HepG2 (cell line): ENCODE results near the gene ZFP64. TPM values are rescaled to one million over a fixed set of nuclear protein-coding genes. Genes with fewer than 3 reads are reported as not detected.

Experiments
- ATAC-seq: fragments of 200-7000 bp; cut with Tn5 transposase; 3 replicates; pipeline ENCODE4 v1.9.1; 2020; ENCODE audit warnings: mild to moderate bottlenecking, moderate library complexity
- BruUV-seq: library from RNA; stranded (reverse); fragments of 400-500 nt; replicated peaks from 2 replicates; lab custom pipeline; 2021; lab: Mats Ljungman, UMichigan
- CTCF ChIA-PET: fragments of 300-600 bp; formaldehyde crosslinking; extraction: SDS; loops from one replicate; lab custom pipeline; 2021; ENCODE audit warnings: low total read pairs, inconsistent platforms, low intra/inter-chr PET ratio; lab: Yijun Ruan, JAX
- POLR2A ChIA-PET: fragments of 350-600 bp; sonication (Branson Sonifier 250); formaldehyde crosslinking; loops from one replicate; lab custom pipeline; 2020; ENCODE audit warnings: antibody characterized with exemption, inconsistent platforms; lab: Yijun Ruan, JAX
- DNase-seq: peaks from one replicate; pipeline ENCODE4 v3.0.0-alpha.2; 2015; ENCODE audit warnings: low spot score
- FAIRE-seq: peaks from 3 replicates; lab custom pipeline; 2011; peaks lifted over from hg19 to GRCh38; lab: Jason Lieb, UNC
- H2AFZ ChIP-seq: one replicate; pipeline ENCODE4 v1.6.1; 2011; ENCODE audit warnings: low read length, inconsistent platforms
- H3K27ac ChIP-seq: fragments of 300-600 bp; 3 replicates; pipeline ENCODE4 v1.8.0; 2011; ENCODE audit warnings: mixed run types, mild to moderate bottlenecking, mixed read lengths, low read length, inconsistent platforms; ENCODE audit not compliant: insufficient read depth; ENCODE audit errors: extremely low read length
- H3K27me3 ChIP-seq, 2 experiments: fragments of 200-600 bp in 1 of 2; 2 replicates in 1 of 2; 3 replicates in 1 of 2; pipeline versions ENCODE4 v1.6.0 to v1.8.0; 2011; ENCODE audit warnings: low read length in 2 of 2, mild to moderate bottlenecking in 2 of 2, moderate library complexity in 2 of 2, inconsistent platforms in 1 of 2; ENCODE audit not compliant: insufficient read depth in 2 of 2, control insufficient read depth in 1 of 2
- H3K36me3 ChIP-seq, 2 experiments: fragments of 200-600 bp in 1 of 2; replicated peaks in 1 of 2; 2 replicates in 1 of 2; 3 replicates in 1 of 2; pipeline versions ENCODE4 v1.5.1 to v1.8.0; 2011; ENCODE audit warnings: low read length in 2 of 2, inconsistent platforms in 1 of 2; ENCODE audit not compliant: insufficient read depth in 2 of 2, control insufficient read depth in 1 of 2
- H3K4me1 ChIP-seq: 2 replicates; pipeline ENCODE4 v1.5.1; 2012; ENCODE audit warnings: low read length, inconsistent platforms; ENCODE audit not compliant: insufficient read depth
- H3K4me2 ChIP-seq: 2 replicates; pipeline ENCODE4 v1.6.0; 2011; ENCODE audit warnings: low read depth, low read length, inconsistent platforms
- H3K4me3 ChIP-seq, 3 experiments: fragments of 200-600 bp in 1 of 3; sonication (generic), shearing (Covaris generic) in 1 of 3; replicated peaks in 1 of 3; 2 replicates each; pipeline ENCODE4 v1.5.1; 2011 to 2016; ENCODE audit warnings: low read length in 3 of 3, inconsistent platforms in 2 of 3, low read depth in 2 of 3, mild to moderate bottlenecking in 2 of 3, control low read depth in 1 of 3, mixed read lengths in 1 of 3; ENCODE audit not compliant: insufficient read depth in 1 of 3
- H3K79me2 ChIP-seq: one replicate; pipeline ENCODE4 v1.6.1; 2011; ENCODE audit warnings: low read length, inconsistent platforms; ENCODE audit not compliant: insufficient read depth
- H3K9ac ChIP-seq: 2 replicates; pipeline ENCODE4 v1.6.0; 2011; ENCODE audit warnings: mild to moderate bottlenecking, low read depth, low read length, inconsistent platforms; ENCODE audit not compliant: insufficient read depth
- H3K9me3 ChIP-seq: 2 replicates; pipeline ENCODE4 v1.5.1; 2012; ENCODE audit warnings: mild to moderate bottlenecking, low read length
- H4K20me1 ChIP-seq: 2 replicates; pipeline ENCODE4 v1.6.0; 2011; ENCODE audit warnings: inconsistent platforms, mild to moderate bottlenecking, low read length, moderate library complexity; ENCODE audit not compliant: insufficient read depth
- ATF7 ChIP-seq, 2 experiments: fragments of 450-650 bp in 1 of 2; sonication (generic) in 1 of 2; formaldehyde crosslinking in 1 of 2; IDR thresholded peaks; 2 replicates each; pipeline versions ENCODE4 v1.4.0 to v1.6.1; 2016 to 2020; ENCODE audit warnings: antibody characterized with exemption in 1 of 2, mild to moderate bottlenecking in 1 of 2, missing genetic modification reagents in 1 of 2
- CREB1 ChIP-seq, 2 experiments: fragments of 450-650 bp in 1 of 2; IDR thresholded peaks; 2 replicates each; pipeline ENCODE4 v1.6.1; 2016 to 2017; ENCODE audit warnings: control low read depth in 1 of 2, mild to moderate bottlenecking in 1 of 2, missing compliant biosample characterization in 1 of 2, missing genetic modification characterization in 1 of 2
- GABPA ChIP-seq, 2 experiments: IDR thresholded peaks; 2 replicates each; pipeline ENCODE4 v1.6.1; 2011 to 2016; ENCODE audit warnings: low read depth in 2 of 2, low read length in 1 of 2, missing biosample characterization in 1 of 2, missing genetic modification characterization in 1 of 2
- HNRNPL ChIP-seq: fragments of 200-400 bp; formaldehyde crosslinking; IDR thresholded peaks from 2 replicates; pipeline ENCODE4 v1.6.1; 2017; ENCODE audit warnings: mild to moderate bottlenecking, low read depth, low read length
- SMC3 ChIP-seq: IDR thresholded peaks from 2 replicates; pipeline ENCODE4 v1.6.1; 2011; ENCODE audit warnings: low read length, improper control_type of control experiment
- ZNF460 ChIP-seq: sonication (generic); formaldehyde crosslinking; IDR thresholded peaks from 2 replicates; pipeline ENCODE4 v1.5.1; 2020; ENCODE audit warnings: missing genetic modification reagents, mild to moderate bottlenecking, borderline replicate concordance
- ZNF781 ChIP-seq: sonication (generic); formaldehyde crosslinking; IDR thresholded peaks from 2 replicates; pipeline ENCODE4 v1.5.1; 2020; ENCODE audit warnings: borderline replicate concordance, mild to moderate bottlenecking, missing genetic modification reagents; ENCODE audit errors: not compliant biosample characterization
- WGBS: methylation state at CpG from one replicate; pipeline ENCODE4 v1.1.6; 2017; ENCODE audit warnings: low lambda C conversion rate; 5-methylcytosine and 5-hydroxymethylcytosine counted together
- in situ Hi-C: cut with HindIII; loops from 2 replicates; pipeline ENCODE4 v1.10.0; 2017; ENCODE audit warnings: low pct_unique_long_range_greater_than_20kb; ENCODE audit not compliant: extremely low pct_ligation_motif_present
- intact Hi-C: fragments of 100-400 bp; cut with micrococcal nuclease; formaldehyde crosslinking; loops from one replicate; pipeline ENCODE4 v1.10.0; 2022; ENCODE audit not compliant: unreplicated experiment
- polyA plus RNA-seq, 8 experiments: library from polyadenylated mRNA; depleted of rRNA in 3 of 8; stranded (reverse) in 7 of 8; unstranded in 1 of 8; fragments of >200 nt; fragmentation: Illumina TruSeq in 4 of 8; extraction: Trizol in 4 of 8; gene quantifications; 2 replicates each; pipeline versions ENCODE4 v1.2.1 to v1.2.3, GENCODE V29; 2011 to 2016; ENCODE audit warnings: low read depth in 4 of 8, missing spikeins in 1 of 8, mixed read lengths in 1 of 8; ENCODE audit not compliant: insufficient read depth in 1 of 8
- total RNA-seq, 5 experiments: library from RNA; depleted of rRNA; stranded (reverse); fragments of >200 nt; fragmentation: Illumina TruSeq; extraction: Trizol; gene quantifications; 2 replicates each; pipeline ENCODE4 v1.2.3, GENCODE V29; 2016; ENCODE audit warnings: low read depth in 1 of 5

The ZFP64 gene
- total and polyA plus RNA-seq, 2 of the 13 experiments (the other 11 are each of a cell fraction or from before 2014, with no cell fraction given), result 12.0 to 24.3 TPM

- BruUV-seq, result no TSS peak
- WGBS, result 2% methylated on average over 2 of the region's 2 CpGs
- FAIRE-seq (no peak), ATAC-seq (no peak), DNase-seq (no peak)
- in situ Hi-C loops (no loop called here), intact Hi-C loops (no loop called here)
- Histone ChIP-seq H3K9ac (no peak overlapping the region), H4K20me1 (no peaks in the 10 kb centered on the region), H2AFZ (no peak overlapping the region), H3K4me3 (no peak overlapping the region), H3K4me1 (no peaks in the 10 kb centered on the region), H3K4me2 (no peak overlapping the region), H3K36me3 (no peaks in the 10 kb centered on the region), H3K27me3 (peaks cover 3 to 13% of the 10 kb centered on the region in 2 experiments; a peak in 2 of 5 replicates), H3K9me3 (peaks cover 5% of the 10 kb centered on the region; the same call in 1 of the 2 replicates), H3K27ac (no peak overlapping the region), H3K79me2 (no peaks in the 10 kb centered on the region)
- ChIA-PET POLR2A (interaction anchor here (0.6 kb wide), 1 partner anchor 398 kb away, joined by 4 read pairs; no protein-coding TSS in a partner anchor), CTCF (no interaction called here)
- TF ChIP-seq HNRNPL (no peak), CREB1 (IDR thresholded peaks at IDR 0.05) (peak; percentile 91), CREB1 (CRISPR knock-in tag; IDR thresholded peaks at IDR 0.05) (no peak), ATF7 (IDR thresholded peaks at IDR 0.05) (peak; percentile 67), ATF7 (CRISPR knock-in tag; IDR thresholded peaks at IDR 0.05) (no peak)
- TF ChIP-seq, all 625 proteins: peak for 2
These were observed 21.4 kb upstream of the ZFP64 start for GRCh38 chr20:52212943-52213342.

DNA sequence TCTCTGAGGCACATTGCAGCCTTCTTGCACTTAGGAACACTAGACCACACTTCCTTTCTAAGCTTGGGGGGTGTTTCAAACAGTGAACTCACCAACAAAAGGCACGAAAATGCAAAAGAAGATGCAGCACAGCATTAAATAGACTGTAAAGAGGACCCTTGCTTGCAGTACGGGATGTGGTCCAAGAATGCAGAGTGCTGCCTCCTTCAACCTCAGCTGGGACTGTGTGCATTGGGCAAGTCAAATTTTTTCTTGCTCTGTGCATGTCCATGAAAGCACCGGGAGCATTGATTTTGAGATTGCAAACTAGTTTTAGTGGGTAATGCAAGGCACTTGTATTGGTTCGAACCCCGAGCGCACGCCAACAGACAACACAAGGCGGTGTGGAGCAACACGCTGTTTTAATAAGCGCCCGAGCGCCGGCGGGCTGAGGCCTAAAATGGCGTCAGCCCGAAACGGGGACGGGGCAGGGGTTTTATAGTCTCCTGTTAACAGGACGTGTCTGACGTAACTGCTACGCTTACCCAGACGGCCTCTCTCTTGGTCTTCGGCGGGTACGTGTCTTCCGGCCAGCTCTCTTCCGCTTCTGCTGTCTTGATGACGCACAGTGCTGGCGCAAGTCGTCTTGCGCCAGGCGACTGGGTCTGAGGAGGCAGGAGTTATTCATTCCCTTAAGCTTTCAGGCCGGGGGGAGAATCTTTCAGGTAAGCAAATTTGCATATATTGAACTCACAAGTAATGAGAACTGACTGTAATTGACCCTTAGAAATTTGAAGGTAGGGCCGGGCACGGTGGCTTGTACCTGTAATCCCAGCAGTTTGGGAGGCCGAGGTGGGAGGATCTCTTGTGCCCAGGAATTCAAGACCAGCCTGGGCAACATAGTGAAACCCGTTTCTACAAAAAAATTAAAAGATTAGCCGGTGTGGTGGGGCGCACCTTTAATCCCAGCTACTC, 18.7 kb upstream of the ZFP64 start:
- DNase-seq (no peak), FAIRE-seq (no peak), ATAC-seq (no peak)
- no peaks in the 10 kb centered on the region for H3K79me2 ChIP-seq
- no peaks in the 10 kb centered on the region for H3K36me3 ChIP-seq
- no peaks in the 10 kb centered on the region for H4K20me1 ChIP-seq
- no peak overlapping the region for H3K9ac ChIP-seq
- WGBS, result 73% methylated on average over 39 of the region's 39 CpGs
- POLR2A ChIA-PET, result no interaction called here
- in situ Hi-C loops, result no loop called here
- no peak overlapping the region for H3K4me2 ChIP-seq
- peaks cover 3 to 13% of the 10 kb centered on the region in 2 experiments; a peak in 2 of 5 replicates for H3K27me3 ChIP-seq
- H3K4me3 ChIP-seq, result no peak overlapping the region
- CTCF ChIA-PET, result no interaction called here
- intact Hi-C loops, result no loop called here
- BruUV-seq, result no TSS peak
- H3K27ac ChIP-seq, result no peak overlapping the region
- no peak overlapping the region for H2AFZ ChIP-seq
- H3K9me3 ChIP-seq, result peaks cover 5% of the 10 kb centered on the region; the same call in 1 of the 2 replicates
- no peaks in the 10 kb centered on the region for H3K4me1 ChIP-seq
- TF ChIP-seq SMC3 (no peak), GABPA (IDR thresholded peaks at IDR 0.05; ENCODE audit: low read depth, low read length) (0 out of 2 replicates have a peak, but pooled peaks have one; percentile 7), GABPA (CRISPR knock-in tag; IDR thresholded peaks at IDR 0.05; ENCODE audit: low read depth) (no peak), ZNF460 (CRISPR knock-in tag) (no peak), ZNF781 (CRISPR knock-in tag) (no peak)
